ENCODE data around the gene CDRT15L2.
"Not testable (repeated sequence)": the region's sequence is repeated elsewhere in the genome, so short reads cannot be mapped to it uniquely, and the experiment has no call there.

CDRT15L2 gene

DNA sequence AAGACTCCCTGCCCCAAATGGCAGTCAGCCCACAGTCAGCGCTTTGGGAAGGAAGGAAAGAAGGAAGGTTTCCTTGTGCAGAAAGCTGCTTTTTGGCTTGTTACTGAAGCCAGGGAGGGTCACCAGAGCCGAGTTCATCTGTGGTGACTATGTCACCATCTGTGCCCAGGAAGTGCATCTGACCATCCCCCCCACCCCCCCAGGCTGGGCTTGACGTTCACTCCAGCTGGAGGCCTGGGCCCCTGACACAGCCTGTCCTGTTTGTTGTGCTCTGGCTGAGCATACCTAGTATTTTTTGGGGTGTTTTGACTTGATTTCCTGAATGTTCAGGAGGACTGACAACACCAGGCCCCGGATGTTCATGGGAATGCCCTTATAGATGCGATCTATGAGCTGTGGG lies 31.6 kb upstream of the CDRT15L2 start:
- not testable (repeated sequence) for H3F3A ChIP-seq (ENCODE audit: control insufficient read depth, insufficient read depth); H3K27ac ChIP-seq (ENCODE audit: low read depth, low read length); H3K9me2 ChIP-seq (replicated peaks; ENCODE audit: control insufficient read depth, low read length); H4K20me1 ChIP-seq (ENCODE audit: control insufficient read depth, insufficient read depth, low read depth, low read length); H3K27me3 ChIP-seq (ENCODE audit: control insufficient read depth, low read length); H3K4me3 ChIP-seq (ENCODE audit: low read length); H3K9me3 ChIP-seq (ENCODE audit: control insufficient read depth, insufficient read depth, low read length); H3K36me3 ChIP-seq (ENCODE audit: control insufficient read depth, low read length); H3K79me2 ChIP-seq (ENCODE audit: control insufficient read depth, low read length); H3K4me1 ChIP-seq (ENCODE audit: control insufficient read depth, low read length); H3K4me2 ChIP-seq (ENCODE audit: low read length)

DNA sequence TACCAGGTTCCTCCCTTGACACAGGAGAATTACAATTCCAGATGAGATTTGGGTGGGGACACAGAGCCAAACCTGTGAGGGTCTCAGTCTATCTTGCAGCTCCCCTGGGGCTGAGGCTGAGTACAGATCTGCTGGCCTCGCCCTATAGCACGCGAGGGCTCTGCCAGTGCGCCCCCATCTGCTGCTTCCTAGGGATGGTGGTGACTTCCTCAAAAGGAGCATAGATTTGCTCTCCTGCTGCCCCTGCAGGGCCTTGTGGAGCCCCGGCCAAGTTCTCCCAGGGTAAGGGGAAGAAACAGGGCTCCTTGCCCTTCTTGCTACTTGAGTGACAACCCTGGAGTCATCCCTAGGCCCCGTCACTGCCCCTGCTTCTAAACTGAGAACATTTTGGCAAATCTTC lies 26.6 kb upstream of the CDRT15L2 start:
- H3F3A ChIP-seq (ENCODE audit: control insufficient read depth, insufficient read depth) = not testable (repeated sequence)

DNA sequence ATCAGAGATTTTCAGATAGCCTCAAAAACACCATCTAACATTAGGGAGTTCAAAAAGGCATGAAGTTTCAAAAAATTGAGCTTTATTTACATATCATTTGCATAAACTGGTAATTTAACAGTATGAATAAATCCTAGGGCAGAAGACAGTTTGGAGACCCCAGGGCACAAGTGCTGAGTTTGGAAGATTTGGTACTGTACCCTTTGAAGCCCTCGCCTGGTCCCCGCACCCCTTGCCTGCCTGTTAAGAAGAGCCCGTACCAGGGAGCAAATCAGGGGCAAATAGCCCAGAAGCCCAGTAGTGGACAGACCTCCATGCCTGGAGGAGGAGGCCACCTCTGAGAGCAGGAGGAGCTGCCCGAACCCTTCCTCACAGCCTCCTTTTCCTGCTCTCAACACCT lies 24.8 kb upstream of the CDRT15L2 start:
- H3K4me2 ChIP-seq (ENCODE audit: low read length); H3K79me2 ChIP-seq (ENCODE audit: control insufficient read depth, low read length); H3K27me3 ChIP-seq (ENCODE audit: control insufficient read depth, low read length); H3F3A ChIP-seq (ENCODE audit: control insufficient read depth, insufficient read depth); H3K36me3 ChIP-seq (ENCODE audit: control insufficient read depth, low read length); H3K4me1 ChIP-seq (ENCODE audit: control insufficient read depth, low read length); H3K9me2 ChIP-seq (replicated peaks; ENCODE audit: control insufficient read depth, low read length); H3K27ac ChIP-seq (ENCODE audit: low read depth, low read length); H4K20me1 ChIP-seq (ENCODE audit: control insufficient read depth, insufficient read depth, low read depth, low read length); H3K9me3 ChIP-seq (ENCODE audit: control insufficient read depth, insufficient read depth, low read length); H3K4me3 ChIP-seq (ENCODE audit: low read length): not testable (repeated sequence)

More for the DNA sequence above, 26.6 kb upstream of the CDRT15L2 start:
- not testable (repeated sequence) for H3K27ac ChIP-seq (ENCODE audit: low read depth, low read length); H3K36me3 ChIP-seq (ENCODE audit: control insufficient read depth, low read length); H3K4me2 ChIP-seq (ENCODE audit: low read length); H3K27me3 ChIP-seq (ENCODE audit: control insufficient read depth, low read length); H3K79me2 ChIP-seq (ENCODE audit: control insufficient read depth, low read length); H3K9me2 ChIP-seq (replicated peaks; ENCODE audit: control insufficient read depth, low read length); H4K20me1 ChIP-seq (ENCODE audit: control insufficient read depth, insufficient read depth, low read depth, low read length); H3K9me3 ChIP-seq (ENCODE audit: control insufficient read depth, insufficient read depth, low read length); H3K4me3 ChIP-seq (ENCODE audit: low read length); H3K4me1 ChIP-seq (ENCODE audit: control insufficient read depth, low read length)

DNA sequence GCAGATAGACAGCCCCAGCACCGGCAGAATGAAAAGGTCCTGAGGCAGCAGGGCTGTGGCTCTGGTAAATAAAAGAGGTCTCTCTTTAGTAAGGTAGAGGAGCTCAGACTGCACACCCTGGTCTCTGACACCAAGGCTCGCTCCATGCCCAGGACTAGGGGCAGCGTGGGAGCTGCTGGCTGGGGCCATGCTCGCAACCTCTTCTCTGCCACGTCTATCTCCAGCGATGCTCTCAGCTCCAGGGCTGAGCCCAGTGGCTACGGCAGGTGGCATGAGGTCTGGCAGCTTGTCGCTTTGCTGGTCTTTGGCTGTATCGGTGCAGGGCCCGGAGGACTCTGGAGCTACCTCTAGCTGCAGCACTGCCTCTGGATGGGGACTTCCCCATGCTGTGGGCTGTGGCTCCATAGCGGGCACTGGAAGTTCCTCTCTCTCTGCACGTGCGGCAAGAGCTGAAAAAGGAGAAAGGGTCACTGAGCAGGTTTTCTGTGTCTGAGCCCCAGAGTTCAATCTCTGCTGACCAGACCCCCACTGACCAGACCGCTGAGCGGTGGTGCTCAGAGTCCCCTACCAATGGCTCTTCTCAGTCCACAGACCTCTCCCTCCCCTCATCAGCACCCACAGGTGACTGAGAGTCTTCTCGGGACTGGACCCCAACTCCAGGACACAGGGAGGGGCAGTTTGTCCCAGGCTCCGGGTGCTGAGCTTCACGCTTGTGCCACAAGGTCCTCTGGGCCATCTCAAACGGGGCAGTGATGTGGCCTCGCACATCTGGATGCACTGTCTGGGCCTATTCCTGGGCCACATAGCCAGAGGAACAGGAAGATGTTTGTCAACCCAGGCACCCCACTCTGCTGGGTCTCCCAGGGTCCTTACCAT lies 24.2 kb upstream of the CDRT15L2 start:
- H3K36me3 ChIP-seq (ENCODE audit: control insufficient read depth, low read length); H3K27ac ChIP-seq (ENCODE audit: low read depth, low read length); H3K79me2 ChIP-seq (ENCODE audit: control insufficient read depth, low read length); H3K27me3 ChIP-seq (ENCODE audit: control insufficient read depth, low read length); H3K9me3 ChIP-seq (ENCODE audit: control insufficient read depth, insufficient read depth, low read length); H3K4me2 ChIP-seq (ENCODE audit: low read length); H3K4me3 ChIP-seq (ENCODE audit: low read length); H3K4me1 ChIP-seq (ENCODE audit: control insufficient read depth, low read length); H4K20me1 ChIP-seq (ENCODE audit: control insufficient read depth, insufficient read depth, low read depth, low read length); H3F3A ChIP-seq (ENCODE audit: control insufficient read depth, insufficient read depth); H3K9me2 ChIP-seq (replicated peaks; ENCODE audit: control insufficient read depth, low read length): not testable (repeated sequence)

DNA sequence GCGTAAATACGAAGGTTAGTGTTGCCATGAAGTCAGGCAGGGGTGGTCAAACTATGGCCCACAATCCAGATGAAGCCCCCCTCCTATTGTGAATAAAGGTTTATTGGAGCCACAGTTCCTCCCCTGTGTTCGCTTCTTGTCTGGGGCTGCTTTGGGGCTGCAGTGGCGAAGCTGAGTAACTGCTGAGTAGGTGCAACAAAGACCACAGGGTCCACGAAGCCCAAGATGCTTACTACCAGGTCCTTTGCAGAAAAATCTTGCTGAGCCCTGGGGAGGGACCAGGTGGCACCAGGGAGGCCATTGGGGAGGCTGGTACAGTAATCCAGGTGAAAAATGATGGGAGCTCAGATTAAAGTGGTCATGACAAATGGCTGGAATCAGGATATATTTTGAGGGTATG lies 21.4 kb upstream of the CDRT15L2 start:
- not testable (repeated sequence) for H3K79me2 ChIP-seq (ENCODE audit: control insufficient read depth, low read length); H3K4me3 ChIP-seq (ENCODE audit: low read length); H3K9me3 ChIP-seq (ENCODE audit: control insufficient read depth, insufficient read depth, low read length); H3K36me3 ChIP-seq (ENCODE audit: control insufficient read depth, low read length); H3K4me1 ChIP-seq (ENCODE audit: control insufficient read depth, low read length); H4K20me1 ChIP-seq (ENCODE audit: control insufficient read depth, insufficient read depth, low read depth, low read length); H3F3A ChIP-seq (ENCODE audit: control insufficient read depth, insufficient read depth); H3K4me2 ChIP-seq (ENCODE audit: low read length); H3K27ac ChIP-seq (ENCODE audit: low read depth, low read length); H3K9me2 ChIP-seq (replicated peaks; ENCODE audit: control insufficient read depth, low read length); H3K27me3 ChIP-seq (ENCODE audit: control insufficient read depth, low read length)

DNA sequence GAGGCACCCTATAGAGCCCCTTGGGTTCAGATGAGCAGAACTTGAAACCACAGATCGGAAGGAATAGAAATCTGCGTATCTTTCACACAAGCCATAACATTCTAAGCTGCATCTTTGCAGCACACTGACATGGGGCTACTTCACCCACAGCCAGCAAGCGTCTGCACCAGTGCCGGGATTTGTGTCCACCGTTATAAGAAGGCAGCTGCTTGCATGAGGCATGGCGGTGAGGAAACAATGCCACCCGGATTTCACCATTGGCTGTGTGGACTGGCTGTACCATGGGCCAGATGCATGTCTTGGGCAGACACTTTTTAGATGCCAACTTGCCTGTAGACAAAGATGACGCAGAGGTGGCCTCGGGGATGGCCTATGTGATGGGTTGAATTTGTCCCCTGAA lies 20.5 kb upstream of the CDRT15L2 start:
- not testable (repeated sequence) for H3K27me3 ChIP-seq (ENCODE audit: control insufficient read depth, low read length); H3K4me1 ChIP-seq (ENCODE audit: control insufficient read depth, low read length); H3K4me3 ChIP-seq (ENCODE audit: low read length); H4K20me1 ChIP-seq (ENCODE audit: control insufficient read depth, insufficient read depth, low read depth, low read length); H3K9me3 ChIP-seq (ENCODE audit: control insufficient read depth, insufficient read depth, low read length); H3F3A ChIP-seq (ENCODE audit: control insufficient read depth, insufficient read depth); H3K9me2 ChIP-seq (replicated peaks; ENCODE audit: control insufficient read depth, low read length); H3K36me3 ChIP-seq (ENCODE audit: control insufficient read depth, low read length); H3K4me2 ChIP-seq (ENCODE audit: low read length); H3K27ac ChIP-seq (ENCODE audit: low read depth, low read length); H3K79me2 ChIP-seq (ENCODE audit: control insufficient read depth, low read length)

Measured in DOHH2 (cell line).